WTC11 (cell line): Measurements from ENCODE around the gene STEAP1.
"Not testable (repeated sequence)": the region's sequence is repeated elsewhere in the genome, so short reads cannot be mapped to it uniquely, and the experiment has no call there.

Experiments used
- JUN ChIP-seq: sonication (generic); formaldehyde crosslinking; IDR thresholded peaks from 2 replicates; pipeline ENCODE4 v1.8.0; 2023; ENCODE audit warnings: mild to moderate bottlenecking, missing genetic modification reagents
- TF ChIP-seq, protein P1 (sequence below): fragments of 200-600 bp; IDR thresholded peaks from 2 replicates; pipeline ENCODE4 v1.8.0; 2022; ENCODE audit warnings: antibody characterized with exemption
- TF ChIP-seq, protein P2 (sequence below): sonication (generic); formaldehyde crosslinking; conservative IDR thresholded peaks from 2 replicates; pipeline ENCODE4 v1.8.1; 2022; ENCODE audit warnings: mild to moderate bottlenecking, missing genetic modification reagents
- TF ChIP-seq, protein P3 (sequence below): sonication (generic); formaldehyde crosslinking; IDR thresholded peaks from 2 replicates; pipeline ENCODE4 v1.8.0; 2023; ENCODE audit warnings: missing genetic modification reagents, mild to moderate bottlenecking, borderline replicate concordance

DNA sequence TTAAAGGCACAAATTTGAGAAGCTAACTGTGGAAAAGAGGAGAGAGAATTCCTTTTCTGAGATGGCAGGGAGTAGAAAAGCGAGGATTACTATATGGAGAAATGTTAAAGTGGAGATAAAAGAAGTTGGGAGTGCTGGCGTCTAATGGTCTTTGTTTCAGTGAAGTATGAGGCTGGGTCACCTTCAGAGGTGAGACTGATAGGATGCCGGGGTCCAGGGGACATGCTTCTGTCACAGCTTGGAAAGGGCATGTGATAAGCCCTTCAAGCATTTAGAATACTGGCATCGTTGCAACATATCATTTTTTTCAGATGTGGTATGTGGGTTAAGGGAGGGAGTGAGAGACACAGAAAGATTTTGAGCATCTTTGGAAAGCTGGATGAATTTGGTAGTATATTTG is 34.1 kb upstream of the STEAP1 start:
- not testable (repeated sequence) for TF ChIP-seq JUN (CRISPR knock-in tag)
- TF ChIP-seq, protein P1, sequence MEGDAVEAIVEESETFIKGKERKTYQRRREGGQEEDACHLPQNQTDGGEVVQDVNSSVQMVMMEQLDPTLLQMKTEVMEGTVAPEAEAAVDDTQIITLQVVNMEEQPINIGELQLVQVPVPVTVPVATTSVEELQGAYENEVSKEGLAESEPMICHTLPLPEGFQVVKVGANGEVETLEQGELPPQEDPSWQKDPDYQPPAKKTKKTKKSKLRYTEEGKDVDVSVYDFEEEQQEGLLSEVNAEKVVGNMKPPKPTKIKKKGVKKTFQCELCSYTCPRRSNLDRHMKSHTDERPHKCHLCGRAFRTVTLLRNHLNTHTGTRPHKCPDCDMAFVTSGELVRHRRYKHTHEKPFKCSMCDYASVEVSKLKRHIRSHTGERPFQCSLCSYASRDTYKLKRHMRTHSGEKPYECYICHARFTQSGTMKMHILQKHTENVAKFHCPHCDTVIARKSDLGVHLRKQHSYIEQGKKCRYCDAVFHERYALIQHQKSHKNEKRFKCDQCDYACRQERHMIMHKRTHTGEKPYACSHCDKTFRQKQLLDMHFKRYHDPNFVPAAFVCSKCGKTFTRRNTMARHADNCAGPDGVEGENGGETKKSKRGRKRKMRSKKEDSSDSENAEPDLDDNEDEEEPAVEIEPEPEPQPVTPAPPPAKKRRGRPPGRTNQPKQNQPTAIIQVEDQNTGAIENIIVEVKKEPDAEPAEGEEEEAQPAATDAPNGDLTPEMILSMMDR = not testable (repeated sequence)
- TF ChIP-seq, protein P2, sequence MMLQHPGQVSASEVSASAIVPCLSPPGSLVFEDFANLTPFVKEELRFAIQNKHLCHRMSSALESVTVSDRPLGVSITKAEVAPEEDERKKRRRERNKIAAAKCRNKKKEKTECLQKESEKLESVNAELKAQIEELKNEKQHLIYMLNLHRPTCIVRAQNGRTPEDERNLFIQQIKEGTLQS = not testable (repeated sequence)
- TF ChIP-seq, protein P3, sequence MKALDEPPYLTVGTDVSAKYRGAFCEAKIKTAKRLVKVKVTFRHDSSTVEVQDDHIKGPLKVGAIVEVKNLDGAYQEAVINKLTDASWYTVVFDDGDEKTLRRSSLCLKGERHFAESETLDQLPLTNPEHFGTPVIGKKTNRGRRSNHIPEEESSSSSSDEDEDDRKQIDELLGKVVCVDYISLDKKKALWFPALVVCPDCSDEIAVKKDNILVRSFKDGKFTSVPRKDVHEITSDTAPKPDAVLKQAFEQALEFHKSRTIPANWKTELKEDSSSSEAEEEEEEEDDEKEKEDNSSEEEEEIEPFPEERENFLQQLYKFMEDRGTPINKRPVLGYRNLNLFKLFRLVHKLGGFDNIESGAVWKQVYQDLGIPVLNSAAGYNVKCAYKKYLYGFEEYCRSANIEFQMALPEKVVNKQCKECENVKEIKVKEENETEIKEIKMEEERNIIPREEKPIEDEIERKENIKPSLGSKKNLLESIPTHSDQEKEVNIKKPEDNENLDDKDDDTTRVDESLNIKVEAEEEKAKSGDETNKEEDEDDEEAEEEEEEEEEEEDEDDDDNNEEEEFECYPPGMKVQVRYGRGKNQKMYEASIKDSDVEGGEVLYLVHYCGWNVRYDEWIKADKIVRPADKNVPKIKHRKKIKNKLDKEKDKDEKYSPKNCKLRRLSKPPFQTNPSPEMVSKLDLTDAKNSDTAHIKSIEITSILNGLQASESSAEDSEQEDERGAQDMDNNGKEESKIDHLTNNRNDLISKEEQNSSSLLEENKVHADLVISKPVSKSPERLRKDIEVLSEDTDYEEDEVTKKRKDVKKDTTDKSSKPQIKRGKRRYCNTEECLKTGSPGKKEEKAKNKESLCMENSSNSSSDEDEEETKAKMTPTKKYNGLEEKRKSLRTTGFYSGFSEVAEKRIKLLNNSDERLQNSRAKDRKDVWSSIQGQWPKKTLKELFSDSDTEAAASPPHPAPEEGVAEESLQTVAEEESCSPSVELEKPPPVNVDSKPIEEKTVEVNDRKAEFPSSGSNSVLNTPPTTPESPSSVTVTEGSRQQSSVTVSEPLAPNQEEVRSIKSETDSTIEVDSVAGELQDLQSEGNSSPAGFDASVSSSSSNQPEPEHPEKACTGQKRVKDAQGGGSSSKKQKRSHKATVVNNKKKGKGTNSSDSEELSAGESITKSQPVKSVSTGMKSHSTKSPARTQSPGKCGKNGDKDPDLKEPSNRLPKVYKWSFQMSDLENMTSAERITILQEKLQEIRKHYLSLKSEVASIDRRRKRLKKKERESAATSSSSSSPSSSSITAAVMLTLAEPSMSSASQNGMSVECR (CRISPR knock-in tag) = not testable (repeated sequence)
